HG02885 (cell line): Measurements from ENCODE around the gene MR1.

Experiments used
- ATAC-seq: cut with Tn5 transposase; IDR thresholded peaks from one replicate; pipeline ENCODE4 v1.9.1; 2021; ENCODE audit warnings: mild to moderate bottlenecking; ENCODE audit not compliant: unreplicated experiment, poor library complexity

Gene MR1

GRCh38 chr1:181089017-181089675, 55.4 kb downstream of the MR1 start:
- ATAC-seq: peak; percentile 2

- ATAC-seq: peak; percentile 38
These were observed 56.1 kb downstream of the MR1 start for GRCh38 chr1:181089676-181090544.

GRCh38 chr1:181090641-181091126, 56.9 kb downstream of the MR1 start:
- no peak for ATAC-seq

GRCh38 chr1:181091309-181092040, 57.7 kb downstream of the MR1 start:
- ATAC-seq: no peak

- no peak for ATAC-seq
These were observed 58.3 kb downstream of the MR1 start for GRCh38 chr1:181092056-181092455.

GRCh38 chr1:181092883-181093458, 59.2 kb downstream of the MR1 start:
- no peak for ATAC-seq

- ATAC-seq: no peak
These were observed 60.8 kb downstream of the MR1 start for GRCh38 chr1:181094416-181095212.

- ATAC-seq: no peak
These were observed 61.5 kb downstream of the MR1 start for GRCh38 chr1:181095260-181095659.

- no peak for ATAC-seq
These were observed 62.0 kb downstream of the MR1 start for GRCh38 chr1:181095763-181096184.

GRCh38 chr1:181097242-181097641, 63.5 kb downstream of the MR1 start:
- no peak for ATAC-seq

- ATAC-seq: peak; percentile 80
These were observed 65.6 kb downstream of the MR1 start for GRCh38 chr1:181099152-181100014.

- ATAC-seq: no peak
These were observed 66.5 kb downstream of the MR1 start for GRCh38 chr1:181100015-181100905.

- no peak for ATAC-seq
These were observed 67.2 kb downstream of the MR1 start for GRCh38 chr1:181100934-181101333.

GRCh38 chr1:181101581-181102226, 67.9 kb downstream of the MR1 start:
- no peak for ATAC-seq

- no peak for ATAC-seq
These were observed 69.1 kb downstream of the MR1 start for GRCh38 chr1:181102841-181103240.

GRCh38 chr1:181103399-181103798, 69.6 kb downstream of the MR1 start:
- no peak for ATAC-seq

- ATAC-seq: no peak
These were observed 70.4 kb downstream of the MR1 start for GRCh38 chr1:181104042-181104789.
